Heart right ventricle (tissue), 16 donors: ENCODE measurements around the gene SLC1A4. TPM values are rescaled to one million over a fixed set of nuclear protein-coding genes. Genes with fewer than 3 reads are reported as not detected.

Experiments used
- ATAC-seq, 8 donors: fragments of 200-7000 bp; cut with Tn5 transposase; one replicate each; pipeline ENCODE4 v1.9.1; 2020; ENCODE audit warnings: mild to moderate bottlenecking in 8 of 8, moderate library complexity in 8 of 8, moderate number of reproducible peaks in 1 of 8
- DNase-seq, 2 donors: peaks; one replicate each; pipeline ENCODE4 v3.0.0-alpha.2; 2020
- H3K27ac ChIP-seq, 10 donors: fragments of 200-600 bp; sonication (generic) in 2 of 10; one replicate each; pipeline versions ENCODE4 v1.5.0 to v1.8.0; 2020 to 2022; ENCODE audit warnings: mild to moderate bottlenecking in 3 of 10
- H3K27me3 ChIP-seq, 7 donors: fragments of 200-600 bp; one replicate each; pipeline ENCODE4 v1.8.0; 2021 to 2022; ENCODE audit warnings: mild to moderate bottlenecking in 2 of 7
- H3K36me3 ChIP-seq, 9 donors: fragments of 200-600 bp; sonication (generic) in 1 of 9; one replicate each; pipeline versions ENCODE4 v1.5.0 to v1.8.0; 2020 to 2022; ENCODE audit warnings: mild to moderate bottlenecking in 2 of 9
- H3K4me1 ChIP-seq, 9 donors: fragments of 200-600 bp; sonication (generic) in 1 of 9; one replicate each; pipeline versions ENCODE4 v1.5.0 to v1.8.0; 2020 to 2022; ENCODE audit warnings: mild to moderate bottlenecking in 4 of 9
- H3K4me3 ChIP-seq, 10 donors: fragments of 200-600 bp; sonication (generic) in 2 of 10; one replicate each; pipeline versions ENCODE4 v1.5.0 to v1.8.0; 2020 to 2022; ENCODE audit warnings: mild to moderate bottlenecking in 7 of 10, moderate library complexity in 2 of 10
- H3K9me3 ChIP-seq, 11 donors: fragments of 200-600 bp in 10 of 11; sonication (generic) in 2 of 11; one replicate each; pipeline versions ENCODE4 v1.5.0 to v1.8.0; 2013 to 2022; ENCODE audit warnings: mild to moderate bottlenecking in 2 of 11, control low read depth in 1 of 11, moderate library complexity in 1 of 11
- WGBS, 2 donors: extraction: QIAGEN DNeasy Blood & Tissue Kit; methylation state at CpG; one replicate each; pipeline ENCODE4 v1.1.7; 2013; ENCODE audit warnings: inconsistent platforms in 1 of 2; 5-methylcytosine and 5-hydroxymethylcytosine counted together
- intact Hi-C, 10 donors: fragments of 100-400 bp; cut with DNase I; formaldehyde crosslinking; loops; one replicate each; pipeline versions ENCODE4 v1.11.1 to v1.14.2; 2022
- polyA plus RNA-seq, 2 donors: library from polyadenylated mRNA; stranded (reverse); fragments of 200-250 nt; gene quantifications; one replicate each; pipeline ENCODE4 v1.2.3, GENCODE V29; 2013
- total RNA-seq, 10 donors: library from RNA; stranded (reverse); fragmentation: NEBNext Ultra II Directional in 3 of 10; extraction: Animal tissue kit (Norgen Biotek cat#: 25700) in 3 of 10; gene quantifications; one replicate each; pipeline versions ENCODE4 v1.2.1 to v1.2.4, GENCODE V29; 2021 to 2023
- TF ChIP-seq, protein P1 (sequence below), 9 donors: fragments of 200-600 bp; sonication (generic) in 2 of 9; IDR thresholded peaks; one replicate each; pipeline versions ENCODE4 v1.5.0 to v1.8.0; 2021 to 2022; ENCODE audit warnings: antibody characterized with exemption in 9 of 9, mild to moderate bottlenecking in 5 of 9, moderate library complexity in 1 of 9
- donor health status: Arrhythmogenic right ventricular cardiomyopathy.
- donor health status: ischemic (EF 13 %, LVEDD 7.1; RV severe dilation, severe dysfunction).
- donor health status: healthy with polysubstance abuse.
- donor health status: DM: no; HTN: yes; CAD: no.
- donor health status: DM: no; HTN: no; CAD: no.
- donor health status: ischemic (EF 25% LVEDD 6.9; RV normal size, moderate dysfunction).
- donor health status: ischemic (EF 25% LVEDD 5.7; RV mildly dilated, moderate dysfunction).
- donor health status: healthy.
- donor health status: DM: yes; HTN: yes; CAD: no.
- donor health status: Ischemic cardiomyopathy.
- donor health status: ischemic (EF 35%, LVEDD 5.7; RV mildly dilated, moderate dysfunction).
- donor health status: nonischemic (EF 11% LVEDD 7.7; RV severe dilation, severe dysfunction).
- donor health status: DM: yes; HTN: yes; CAD: no.
- donor health status: PGD.
- donor health status: ischemic (EF 29% LVEDD 5.4; RV normal size, mild dysfunction).
- donor health status: nonischemic (EF 23%, LVEDD 6.1; RV moderate dilation, normal function).

Gene SLC1A4
- total and polyA plus RNA-seq, 12 donors = 2.1 to 18.7 (median 11.3) TPM

DNA sequence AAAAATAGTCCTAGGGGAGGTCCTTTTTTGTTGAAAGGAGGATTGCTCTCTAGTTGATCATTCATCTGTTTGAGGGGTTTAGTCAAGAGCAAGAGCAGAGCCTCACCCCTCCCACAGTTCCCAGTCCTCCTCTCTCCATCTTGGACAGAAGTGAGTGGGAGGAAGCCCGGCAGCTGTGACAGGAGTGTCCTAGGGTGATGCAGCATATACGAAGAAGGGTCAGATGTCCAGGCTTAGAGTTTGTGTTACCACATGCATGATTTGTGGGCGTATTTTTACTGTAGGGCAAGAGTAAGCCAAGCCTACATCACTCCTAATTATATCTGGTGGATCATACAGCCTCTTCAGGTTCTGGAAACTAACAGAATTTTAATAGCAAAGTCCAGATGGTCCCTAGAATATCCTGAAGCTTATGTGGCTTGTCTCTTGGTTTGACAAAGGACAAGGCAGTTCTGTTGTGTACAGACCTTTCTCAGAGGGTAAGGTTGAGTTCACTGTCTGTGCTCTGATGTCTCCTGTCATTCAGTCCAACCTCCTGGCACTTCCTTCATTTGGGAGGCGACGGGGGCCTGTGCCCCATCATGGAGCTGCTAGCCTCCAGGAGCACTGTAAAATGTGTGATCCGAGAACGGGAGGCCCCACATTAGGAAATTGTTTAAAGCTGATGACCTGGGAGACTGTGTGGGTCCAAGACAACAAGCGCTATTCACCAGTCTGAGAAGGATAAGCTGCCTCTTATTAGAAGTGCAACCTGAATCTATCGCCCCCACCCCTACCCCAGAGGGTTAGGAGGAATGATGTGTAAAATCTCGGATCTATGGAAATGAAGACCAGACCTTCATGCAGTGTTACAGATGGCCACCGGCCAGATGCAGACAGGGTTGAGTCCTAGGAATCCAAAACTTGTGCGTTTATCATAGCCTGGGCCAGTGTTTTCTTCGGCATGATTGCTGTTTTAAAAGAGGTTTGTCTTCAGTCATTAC is 73.9 kb downstream of the SLC1A4 start:
- WGBS, 2 donors = 47 to 68% methylated on average over 13 of the region's 13 CpGs
- DNase-seq = no peak
- peak in 3 of 8 donors; percentile 8 to 20 (median 12) for ATAC-seq
- no peak overlapping the region for H3K4me3 ChIP-seq
- peaks cover 0 to 2% (median 0%) of the 10 kb centered on the region in 9 donors for H3K36me3 ChIP-seq
- no peaks in the 10 kb centered on the region for H3K27me3 ChIP-seq
- TF ChIP-seq, protein P1, sequence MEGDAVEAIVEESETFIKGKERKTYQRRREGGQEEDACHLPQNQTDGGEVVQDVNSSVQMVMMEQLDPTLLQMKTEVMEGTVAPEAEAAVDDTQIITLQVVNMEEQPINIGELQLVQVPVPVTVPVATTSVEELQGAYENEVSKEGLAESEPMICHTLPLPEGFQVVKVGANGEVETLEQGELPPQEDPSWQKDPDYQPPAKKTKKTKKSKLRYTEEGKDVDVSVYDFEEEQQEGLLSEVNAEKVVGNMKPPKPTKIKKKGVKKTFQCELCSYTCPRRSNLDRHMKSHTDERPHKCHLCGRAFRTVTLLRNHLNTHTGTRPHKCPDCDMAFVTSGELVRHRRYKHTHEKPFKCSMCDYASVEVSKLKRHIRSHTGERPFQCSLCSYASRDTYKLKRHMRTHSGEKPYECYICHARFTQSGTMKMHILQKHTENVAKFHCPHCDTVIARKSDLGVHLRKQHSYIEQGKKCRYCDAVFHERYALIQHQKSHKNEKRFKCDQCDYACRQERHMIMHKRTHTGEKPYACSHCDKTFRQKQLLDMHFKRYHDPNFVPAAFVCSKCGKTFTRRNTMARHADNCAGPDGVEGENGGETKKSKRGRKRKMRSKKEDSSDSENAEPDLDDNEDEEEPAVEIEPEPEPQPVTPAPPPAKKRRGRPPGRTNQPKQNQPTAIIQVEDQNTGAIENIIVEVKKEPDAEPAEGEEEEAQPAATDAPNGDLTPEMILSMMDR (IDR thresholded peaks at IDR 0.05) = no peak
- H3K4me1 ChIP-seq = peaks cover 20 to 100% (median 86%) of the 10 kb centered on the region in 9 donors
- no peaks in the 10 kb centered on the region for H3K9me3 ChIP-seq
- H3K27ac ChIP-seq = peak overlapping the region in 5 of 10 donors; percentile 11 to 56 (median 15)
- intact Hi-C loops = loop anchor here in 8 of 10 donors (5.0 to 10.0 kb wide), 6 partner anchors 62 to 512 kb away; no protein-coding TSS in a partner anchor

DNA sequence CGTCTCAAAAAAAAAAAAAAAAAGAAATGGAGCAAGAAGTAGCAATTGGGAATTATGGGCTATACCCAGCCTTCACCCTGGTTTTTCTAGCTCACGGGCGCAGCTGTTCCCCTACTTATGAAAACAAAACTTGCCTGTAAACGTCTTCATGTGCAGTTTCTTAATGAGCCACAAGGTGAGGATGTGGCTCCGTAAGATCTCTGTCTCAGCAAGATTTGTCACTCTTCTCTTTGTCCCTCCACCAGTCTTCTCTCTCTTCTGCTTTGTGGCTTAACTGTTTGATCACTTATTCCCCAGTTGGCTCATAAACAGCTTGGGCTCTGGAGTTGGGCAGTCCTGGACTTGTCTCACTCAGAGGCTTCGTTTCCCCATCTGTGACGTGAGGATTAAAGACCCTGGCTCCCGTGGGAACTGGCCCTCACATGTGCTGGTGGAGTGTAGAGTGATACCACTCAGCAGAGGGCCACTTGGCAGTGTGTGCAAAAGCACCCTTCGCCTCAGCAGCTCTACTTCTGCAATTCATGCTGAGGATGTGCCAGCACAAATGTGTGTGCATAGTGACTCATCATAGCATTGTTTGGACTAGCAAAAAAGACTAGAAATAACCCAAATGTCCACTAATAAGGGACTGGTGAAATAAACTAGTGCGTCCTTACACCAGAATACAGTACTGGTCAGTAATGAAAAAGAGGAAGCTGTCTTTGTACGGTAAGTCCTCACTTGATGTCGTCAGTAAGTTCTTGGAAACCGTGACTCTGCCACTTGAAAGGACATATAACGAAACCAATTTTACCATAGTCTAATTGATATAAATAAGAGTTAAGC is 75.7 kb downstream of the SLC1A4 start:
- intact Hi-C loops = loop anchor here (2.0 to 10.0 kb wide), 10 partner anchors 60 to 510 kb away; partner anchors contain the start of gene RAB1A (in 1 of the 10)
- no peaks in the 10 kb centered on the region for H3K27me3 ChIP-seq
- TF ChIP-seq, protein P1 (IDR thresholded peaks at IDR 0.05) = peak; percentile 44 to 79 (median 68)
- H3K4me3 ChIP-seq = peak overlapping the region in 2 of 10 donors; percentile 10 to 12
- H3K27ac ChIP-seq = peak overlapping the region in 8 of 10 donors; percentile 5 to 86 (median 40)
- 36 to 42% methylated on average over 14 of the region's 14 CpGs for WGBS, 2 donors
- ATAC-seq (peak; percentile 62 to 81 (median 72)), DNase-seq (peak; percentile 53 to 62)
- H3K9me3 ChIP-seq = no peaks in the 10 kb centered on the region
- H3K4me1 ChIP-seq = peaks cover 29 to 100% (median 82%) of the 10 kb centered on the region in 9 donors
- H3K36me3 ChIP-seq = peaks cover 0 to 14% (median 4%) of the 10 kb centered on the region in 9 donors

DNA sequence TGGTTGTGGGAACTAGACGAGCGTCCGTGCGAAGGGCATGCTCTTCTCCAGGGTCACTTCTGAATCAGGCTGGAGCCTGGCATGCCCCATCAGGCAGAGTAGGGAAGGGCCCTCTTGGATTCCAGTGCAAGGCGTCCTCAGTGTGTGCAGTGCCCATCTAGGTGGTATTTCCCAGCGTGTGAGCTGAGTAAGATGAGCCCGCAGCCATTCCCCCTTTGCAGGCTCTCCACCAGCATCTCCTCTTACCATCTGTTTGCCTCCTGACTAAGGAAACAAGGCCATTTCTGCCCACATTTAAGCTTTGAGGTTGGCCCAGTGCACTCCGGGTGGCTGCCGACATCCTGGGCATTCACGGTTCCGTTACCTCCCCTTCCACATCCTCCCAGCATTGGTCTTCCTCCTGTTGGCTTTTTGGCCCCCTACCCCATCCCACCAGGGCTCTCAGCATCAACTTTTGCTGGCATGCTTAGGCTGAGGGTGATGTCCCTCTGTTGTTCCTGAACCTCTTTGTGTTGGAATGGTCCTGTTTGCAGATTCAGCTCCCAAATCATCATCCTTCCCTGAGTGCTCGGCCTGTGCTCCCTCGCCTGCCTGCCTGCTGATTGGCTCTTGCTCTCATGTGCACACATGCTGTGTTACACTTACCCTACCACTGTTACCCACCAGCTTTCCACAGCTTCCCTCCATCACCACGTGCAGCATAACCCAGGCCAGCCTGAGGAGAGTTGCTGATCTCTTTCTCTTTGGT is 78.8 kb downstream of the SLC1A4 start:
- 75 to 76% methylated on average over 14 of the region's 14 CpGs for WGBS, 2 donors
- TF ChIP-seq, protein P1 (IDR thresholded peaks at IDR 0.05) = no peak
- intact Hi-C loops = loop anchor here in 7 of 10 donors (5.0 to 10.0 kb wide), 7 partner anchors 57 to 507 kb away; no protein-coding TSS in a partner anchor
- H3K4me1 ChIP-seq = peaks cover 33 to 89% (median 78%) of the 10 kb centered on the region in 9 donors
- H3K27ac ChIP-seq = peak overlapping the region in 3 of 10 donors; percentile 62 to 72 (median 72)
- H3K9me3 ChIP-seq = no peaks in the 10 kb centered on the region
- no peak overlapping the region for H3K4me3 ChIP-seq
- no peaks in the 10 kb centered on the region for H3K27me3 ChIP-seq
- DNase-seq = no peak
- ATAC-seq = no peak
- peaks cover 0 to 45% (median 22%) of the 10 kb centered on the region in 9 donors for H3K36me3 ChIP-seq
